Upper lobe of left lung (tissue), 6 donors: Measurements from ENCODE around the gene EIPR1. TPM values are rescaled to one million over a fixed set of nuclear protein-coding genes. Genes with fewer than 3 reads are reported as not detected.

Experiments
- ATAC-seq, 2 donors: fragments of 200-7000 bp; cut with Tn5 transposase; one replicate each; pipeline ENCODE4 v1.9.1; 2022; ENCODE audit warnings: mild to moderate bottlenecking in 2 of 2, moderate library complexity in 2 of 2; ENCODE audit not compliant: low FRiP score in 2 of 2
- DNase-seq, 2 donors: peaks; one replicate each; pipeline ENCODE4 v3.0.0-alpha.2; 2019 to 2020
- H3K27ac ChIP-seq, 4 donors: fragments of 200-600 bp; sonication (generic); one replicate each; pipeline ENCODE4 v1.5.1; 2016 to 2019
- H3K27me3 ChIP-seq, 4 donors: fragments of 200-600 bp; sonication (generic); one replicate each; pipeline ENCODE4 v1.5.1; 2017 to 2019
- H3K36me3 ChIP-seq, 4 donors: fragments of 200-600 bp; sonication (generic); one replicate each; pipeline ENCODE4 v1.5.1; 2016 to 2019
- H3K4me1 ChIP-seq, 4 donors: fragments of 200-600 bp; sonication (generic); one replicate each; pipeline ENCODE4 v1.5.1; 2018 to 2019
- H3K4me3 ChIP-seq, 4 donors: fragments of 200-600 bp; sonication (generic); one replicate each; pipeline ENCODE4 v1.5.1; 2017 to 2019; ENCODE audit warnings: mild to moderate bottlenecking in 2 of 4, moderate library complexity in 1 of 4
- H3K9me3 ChIP-seq, 4 donors: fragments of 200-600 bp; sonication (generic); one replicate each; pipeline ENCODE4 v1.5.1; 2018 to 2019
- EP300 ChIP-seq, 4 donors: sonication (generic); formaldehyde crosslinking; IDR thresholded peaks; one replicate each; pipeline ENCODE4 v1.5.1; 2017; ENCODE audit warnings: antibody characterized with exemption in 4 of 4, control low read depth in 2 of 4
- POLR2A ChIP-seq, 4 donors: fragments of 450-650 bp; IDR thresholded peaks; one replicate each; pipeline ENCODE4 v1.5.1; 2016 to 2017; ENCODE audit warnings: antibody characterized with exemption in 4 of 4, mild to moderate bottlenecking in 2 of 4
- POLR2AphosphoS5 ChIP-seq, 2 donors: sonication (generic); formaldehyde crosslinking; IDR thresholded peaks; one replicate each; pipeline ENCODE4 v1.5.1; 2017; ENCODE audit warnings: antibody characterized with exemption in 2 of 2
- WGBS, 2 donors: methylation state at CpG; one replicate each; pipeline ENCODE4 v1.1.5; 2017 to 2018; 5-methylcytosine and 5-hydroxymethylcytosine counted together
- total RNA-seq, 6 donors: library from RNA; depleted of rRNA in 4 of 6; stranded (reverse); fragments of >200 nt in 4 of 6; gene quantifications; one replicate each; pipeline versions ENCODE4 v1.1.0 to v1.2.1, GENCODE V29; 2016 to 2021
- TF ChIP-seq, protein P1 (sequence below), 6 experiments: fragments of 450-650 bp in 4 of 6; fragments of 200-600 bp in 2 of 6; sonication (generic) in 2 of 6; IDR thresholded peaks; one replicate each; pipeline ENCODE4 v1.5.1; 2016 to 2019; ENCODE audit warnings: antibody characterized with exemption in 6 of 6
- donor health status: DM: no; HTN: no; CAD: no; lungs with moderate emphysema.
- donor health status: DM: no; HTN: yes; CAD: no; lungs with severe emphysema.

The EIPR1 gene
- total RNA-seq, 6 donors from 2014 or later: 17.6 to 39.8 (median 23.6) TPM

DNA sequence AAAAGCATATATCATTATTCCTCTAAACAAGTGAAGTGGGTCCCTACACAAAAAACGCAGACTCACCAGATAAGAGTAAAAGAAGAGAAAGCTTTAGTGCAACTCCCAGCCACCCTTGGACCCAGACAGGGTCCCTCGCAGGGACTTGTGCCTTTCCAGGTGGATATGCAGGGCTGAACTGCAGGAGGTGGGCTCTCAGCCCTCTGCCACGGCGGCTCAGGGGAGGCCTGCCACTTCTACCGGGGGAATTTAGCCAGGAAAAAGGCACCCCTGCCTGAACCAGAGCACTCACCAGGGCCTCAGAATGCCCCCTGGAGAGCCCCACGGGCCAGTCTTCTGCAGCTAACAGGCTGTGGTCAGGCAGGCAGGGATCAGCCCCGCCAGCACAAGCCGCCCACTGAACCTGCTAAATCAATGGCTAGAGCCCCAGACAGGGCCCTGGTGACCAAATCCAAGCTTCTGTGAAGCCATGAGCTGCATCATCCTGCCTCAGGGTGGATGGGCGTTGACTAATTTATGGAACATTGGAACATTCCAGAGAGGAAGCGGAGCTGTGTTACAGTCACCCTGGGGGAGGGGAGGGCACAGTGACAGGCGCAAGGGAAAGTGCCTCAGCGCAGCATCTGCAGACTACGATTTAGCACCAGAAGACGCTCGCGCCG, 209.3 kb downstream of the EIPR1 start:
- H3K36me3 ChIP-seq: no peaks in the 10 kb centered on the region
- no peak for ATAC-seq
- no peak overlapping the region for H3K4me3 ChIP-seq
- no peak for DNase-seq
- H3K9me3 ChIP-seq: peaks cover 0 to 6% (median 4%) of the 10 kb centered on the region in 4 donors
- H3K27ac ChIP-seq: no peak overlapping the region
- TF ChIP-seq EP300 (IDR thresholded peaks at IDR 0.05) (no peak), POLR2AphosphoS5 (IDR thresholded peaks at IDR 0.05) (no peak), POLR2A (IDR thresholded peaks at IDR 0.05) (no peak)
- TF ChIP-seq, protein P1, sequence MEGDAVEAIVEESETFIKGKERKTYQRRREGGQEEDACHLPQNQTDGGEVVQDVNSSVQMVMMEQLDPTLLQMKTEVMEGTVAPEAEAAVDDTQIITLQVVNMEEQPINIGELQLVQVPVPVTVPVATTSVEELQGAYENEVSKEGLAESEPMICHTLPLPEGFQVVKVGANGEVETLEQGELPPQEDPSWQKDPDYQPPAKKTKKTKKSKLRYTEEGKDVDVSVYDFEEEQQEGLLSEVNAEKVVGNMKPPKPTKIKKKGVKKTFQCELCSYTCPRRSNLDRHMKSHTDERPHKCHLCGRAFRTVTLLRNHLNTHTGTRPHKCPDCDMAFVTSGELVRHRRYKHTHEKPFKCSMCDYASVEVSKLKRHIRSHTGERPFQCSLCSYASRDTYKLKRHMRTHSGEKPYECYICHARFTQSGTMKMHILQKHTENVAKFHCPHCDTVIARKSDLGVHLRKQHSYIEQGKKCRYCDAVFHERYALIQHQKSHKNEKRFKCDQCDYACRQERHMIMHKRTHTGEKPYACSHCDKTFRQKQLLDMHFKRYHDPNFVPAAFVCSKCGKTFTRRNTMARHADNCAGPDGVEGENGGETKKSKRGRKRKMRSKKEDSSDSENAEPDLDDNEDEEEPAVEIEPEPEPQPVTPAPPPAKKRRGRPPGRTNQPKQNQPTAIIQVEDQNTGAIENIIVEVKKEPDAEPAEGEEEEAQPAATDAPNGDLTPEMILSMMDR (IDR thresholded peaks at IDR 0.05): no peak
- WGBS, 2 donors: 78 to 82% methylated on average over 13 to 17 of the region's 17 CpGs
- no peaks in the 10 kb centered on the region for H3K4me1 ChIP-seq
- H3K27me3 ChIP-seq: no peaks in the 10 kb centered on the region

DNA sequence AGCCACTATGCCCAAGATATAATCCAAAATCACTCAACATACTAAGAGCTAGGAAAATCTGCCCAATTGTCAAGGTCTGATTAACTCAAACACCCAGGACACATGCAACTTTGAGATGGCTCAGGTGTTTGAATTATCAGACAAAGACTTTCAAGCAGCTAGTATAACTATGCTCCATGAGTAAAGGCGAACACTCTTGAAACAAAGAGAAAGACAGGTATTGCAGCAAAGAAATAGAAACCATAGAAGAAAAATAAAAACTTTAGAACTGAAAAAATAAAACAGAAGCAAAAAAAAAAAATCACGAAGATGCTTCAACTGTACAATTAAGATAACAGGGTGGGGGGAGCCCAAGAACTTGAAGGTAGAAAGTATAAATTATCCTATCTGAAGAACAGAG, 214.2 kb downstream of the EIPR1 start:
- Histone ChIP-seq H3K4me1 (no peaks in the 10 kb centered on the region), H3K4me3 (no peak overlapping the region), H3K9me3 (peaks cover 0 to 13% (median 7%) of the 10 kb centered on the region in 4 donors), H3K27me3 (no peaks in the 10 kb centered on the region), H3K36me3 (no peaks in the 10 kb centered on the region), H3K27ac (no peak overlapping the region)
- ATAC-seq (no peak), DNase-seq (no peak)
- 92 to 96% methylated on average over 2 of the region's 2 CpGs for WGBS, 2 donors
- no peak for TF ChIP-seq POLR2A (IDR thresholded peaks at IDR 0.05)

DNA sequence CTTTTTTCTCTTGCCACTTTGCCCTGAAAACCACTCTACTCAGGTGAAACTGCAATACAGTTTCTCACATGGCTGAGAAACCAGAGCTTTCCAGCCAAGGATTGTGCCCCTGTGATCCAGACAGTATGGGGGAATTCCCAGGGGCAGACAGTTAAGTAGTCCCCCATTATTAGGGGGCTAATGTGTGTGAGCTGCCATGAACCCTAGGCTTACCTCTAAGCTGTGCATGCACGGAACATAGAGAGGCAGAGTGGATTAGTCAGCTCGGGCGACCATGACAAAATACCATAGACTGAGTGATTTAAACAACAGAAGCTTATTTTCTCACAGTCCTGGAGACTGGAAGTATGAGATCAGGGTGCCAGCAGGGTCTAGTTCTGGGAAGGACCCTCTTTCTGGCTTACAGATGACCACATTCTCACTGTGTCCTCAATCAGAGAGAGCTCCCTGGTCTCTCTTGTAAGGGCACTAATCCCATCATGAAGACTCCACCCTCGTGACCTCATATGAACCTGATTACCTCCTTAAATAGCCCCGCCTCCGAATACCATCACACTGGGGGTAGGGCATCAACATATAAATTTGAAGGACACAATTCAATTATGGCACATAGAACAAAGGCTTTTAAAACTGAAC, 215.1 kb downstream of the EIPR1 start:
- no peaks in the 10 kb centered on the region for H3K36me3 ChIP-seq
- H3K27ac ChIP-seq: no peak overlapping the region
- no peaks in the 10 kb centered on the region for H3K27me3 ChIP-seq
- ATAC-seq (no peak), DNase-seq (no peak)
- WGBS, 2 donors: 91 to 97% methylated on average over 6 of the region's 6 CpGs
- no peaks in the 10 kb centered on the region for H3K4me1 ChIP-seq
- no peak overlapping the region for H3K4me3 ChIP-seq
- TF ChIP-seq POLR2AphosphoS5 (IDR thresholded peaks at IDR 0.05) (no peak), POLR2A (IDR thresholded peaks at IDR 0.05) (no peak), EP300 (IDR thresholded peaks at IDR 0.05) (no peak)
- TF ChIP-seq, protein P1 (IDR thresholded peaks at IDR 0.05): no peak
- peaks cover 0 to 13% (median 7%) of the 10 kb centered on the region in 4 donors for H3K9me3 ChIP-seq

DNA sequence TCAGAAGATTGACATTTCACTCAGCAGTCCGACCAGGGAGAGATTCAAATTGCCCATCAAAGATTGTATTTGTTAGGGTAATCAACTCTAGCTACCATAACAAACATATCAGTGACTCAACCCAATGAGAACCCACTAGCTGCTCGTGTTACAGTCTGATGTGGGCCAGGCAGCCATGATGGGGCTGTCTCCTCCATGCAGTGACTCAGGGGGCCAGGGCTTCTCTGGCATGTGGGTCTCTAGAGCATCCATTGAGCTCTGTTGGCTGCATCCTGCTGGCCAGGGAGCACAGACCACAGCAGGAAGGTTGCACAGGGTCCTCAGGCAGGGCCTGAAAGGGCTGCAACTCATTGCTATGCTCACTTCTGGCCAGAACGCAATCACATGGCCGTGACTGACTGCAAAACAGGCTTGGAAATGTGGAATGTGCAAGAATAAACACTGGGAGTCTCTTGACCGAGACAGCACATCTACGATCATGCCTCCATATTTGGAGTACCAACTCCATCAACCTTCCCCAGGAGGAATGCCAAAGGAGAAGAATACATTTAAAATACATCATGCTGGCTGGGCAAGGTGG, 216.8 kb downstream of the EIPR1 start:
- Histone ChIP-seq H3K27me3 (no peaks in the 10 kb centered on the region), H3K36me3 (no peaks in the 10 kb centered on the region), H3K4me1 (no peaks in the 10 kb centered on the region), H3K4me3 (no peak overlapping the region), H3K27ac (no peak overlapping the region), H3K9me3 (peaks cover 0 to 13% (median 7%) of the 10 kb centered on the region in 4 donors)
- TF ChIP-seq POLR2AphosphoS5 (IDR thresholded peaks at IDR 0.05): no peak
- TF ChIP-seq, protein P1 (IDR thresholded peaks at IDR 0.05): no peak
- no peak for TF ChIP-seq POLR2A (IDR thresholded peaks at IDR 0.05)
- TF ChIP-seq EP300 (IDR thresholded peaks at IDR 0.05): no peak
- DNase-seq: no peak
- no peak for ATAC-seq
- WGBS, 2 donors: 85 to 91% methylated on average over 5 to 6 of the region's 6 CpGs

DNA sequence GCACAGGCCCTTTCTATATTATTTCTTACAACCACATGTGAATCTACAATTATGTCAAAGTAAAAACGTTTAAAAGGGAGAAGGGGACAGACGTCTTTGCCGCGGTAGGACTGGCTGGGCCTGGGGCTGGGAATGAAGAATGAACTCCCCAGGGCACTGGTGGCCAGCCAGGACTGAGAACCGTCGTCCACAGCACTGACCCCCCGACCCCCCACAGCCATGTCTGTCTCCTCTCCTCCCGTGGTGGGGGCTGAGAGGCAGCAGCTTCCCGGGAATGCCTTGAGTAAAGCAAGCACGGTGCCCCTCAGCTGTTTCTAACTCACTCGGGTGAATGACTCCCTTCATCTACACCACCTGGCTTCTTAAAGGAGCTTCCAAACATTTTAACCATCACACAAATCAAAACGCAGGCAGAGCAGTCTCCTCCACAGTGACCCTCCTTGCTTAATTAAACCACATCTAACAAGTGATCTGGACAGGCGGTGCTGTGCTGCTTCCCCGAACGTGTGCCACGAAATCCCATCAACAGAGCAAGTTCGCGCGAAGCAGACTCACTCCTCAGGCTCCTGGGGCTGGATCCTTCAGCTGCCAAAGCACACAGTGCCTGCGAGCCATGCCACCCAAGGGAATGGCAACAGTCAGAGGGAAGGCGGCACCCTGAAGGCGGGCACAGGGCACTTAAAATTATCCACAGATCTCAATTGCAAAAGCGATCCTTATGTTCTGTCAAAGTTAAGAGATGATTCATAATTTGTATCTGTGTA, 217.7 kb downstream of the EIPR1 start:
- Histone ChIP-seq H3K36me3 (no peaks in the 10 kb centered on the region), H3K9me3 (peaks cover 0 to 13% (median 7%) of the 10 kb centered on the region in 4 donors), H3K4me3 (no peak overlapping the region), H3K27ac (no peak overlapping the region), H3K4me1 (no peaks in the 10 kb centered on the region), H3K27me3 (no peaks in the 10 kb centered on the region)
- no peak for TF ChIP-seq EP300 (IDR thresholded peaks at IDR 0.05)
- TF ChIP-seq POLR2AphosphoS5 (IDR thresholded peaks at IDR 0.05): no peak
- TF ChIP-seq POLR2A (IDR thresholded peaks at IDR 0.05): no peak
- TF ChIP-seq, protein P1 (IDR thresholded peaks at IDR 0.05): no peak
- 80 to 91% methylated on average over 23 of the region's 23 CpGs for WGBS, 2 donors
- no peak for DNase-seq
- no peak for ATAC-seq
